Tibial artery (tissue), 4 donors: ENCODE data around the gene SNX25.

ENCODE experiments used
- DNase-seq, 2 donors: peaks; one replicate each; pipeline ENCODE4 v3.0.0-alpha.2; 2019
- H3K27ac ChIP-seq, 2 donors: fragments of 200-600 bp; sonication (generic) in 1 of 2; 1 replicate in 1 of 2; 2 replicates in 1 of 2; pipeline ENCODE4 v1.5.1; 2018 to 2019; ENCODE audit warnings: mild to moderate bottlenecking in 1 of 2
- H3K27me3 ChIP-seq, 2 donors: fragments of 200-600 bp; sonication (generic) in 1 of 2; one replicate each; pipeline versions ENCODE4 v1.5.1 to v1.6.0; 2016 to 2019
- H3K36me3 ChIP-seq, 3 donors: fragments of 200-600 bp; sonication (generic) in 2 of 3; one replicate each; pipeline ENCODE4 v1.5.1; 2016 to 2019; ENCODE audit warnings: mild to moderate bottlenecking in 2 of 3
- H3K4me1 ChIP-seq, 4 donors: fragments of 200-600 bp; sonication (generic) in 2 of 4; 1 replicate in 3 of 4; 2 replicates in 1 of 4; pipeline ENCODE4 v1.5.1; 2016 to 2019
- H3K4me3 ChIP-seq, 2 donors: fragments of 200-600 bp; sonication (generic) in 1 of 2; 1 replicate in 1 of 2; 2 replicates in 1 of 2; pipeline ENCODE4 v1.5.1; 2018 to 2019; ENCODE audit warnings: mild to moderate bottlenecking in 2 of 2
- H3K9me3 ChIP-seq, 3 donors: fragments of 200-600 bp; sonication (generic) in 1 of 3; one replicate each; pipeline ENCODE4 v1.5.1; 2016 to 2019
- intact Hi-C: fragments of 100-400 bp; cut with DNase I; formaldehyde crosslinking; loops from one replicate; pipeline ENCODE4 v1.15.0; 2023; ENCODE audit warnings: low total_unique reads
- TF ChIP-seq, protein P1 (sequence below), 2 experiments: fragments of 200-600 bp in 1 of 2; fragments of 450-650 bp in 1 of 2; IDR thresholded peaks; one replicate each; pipeline ENCODE4 v1.5.1; 2017 to 2019; ENCODE audit warnings: antibody characterized with exemption in 2 of 2, mild to moderate bottlenecking in 1 of 2, moderate library complexity in 1 of 2

Gene SNX25

DNA sequence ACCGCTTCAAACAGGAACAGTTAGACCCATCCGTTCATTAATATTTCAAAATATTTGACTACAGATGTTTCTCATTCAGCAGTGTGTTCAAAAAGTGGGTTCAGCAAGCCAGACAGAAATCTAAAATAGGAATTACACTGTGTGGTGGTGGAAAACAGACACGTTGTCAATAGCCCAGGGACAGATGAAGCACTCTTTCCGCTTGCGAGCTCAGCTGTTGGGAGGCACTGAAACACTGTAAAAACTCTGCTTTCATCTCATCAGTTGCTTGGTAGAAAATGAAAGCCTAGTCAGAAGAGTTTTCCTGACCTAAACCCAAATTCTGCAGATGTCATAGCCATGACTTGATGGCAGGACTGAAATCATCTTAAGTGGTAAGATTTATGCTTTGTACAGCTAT, 147.8 kb downstream of the SNX25 start:
- TF ChIP-seq, protein P1, sequence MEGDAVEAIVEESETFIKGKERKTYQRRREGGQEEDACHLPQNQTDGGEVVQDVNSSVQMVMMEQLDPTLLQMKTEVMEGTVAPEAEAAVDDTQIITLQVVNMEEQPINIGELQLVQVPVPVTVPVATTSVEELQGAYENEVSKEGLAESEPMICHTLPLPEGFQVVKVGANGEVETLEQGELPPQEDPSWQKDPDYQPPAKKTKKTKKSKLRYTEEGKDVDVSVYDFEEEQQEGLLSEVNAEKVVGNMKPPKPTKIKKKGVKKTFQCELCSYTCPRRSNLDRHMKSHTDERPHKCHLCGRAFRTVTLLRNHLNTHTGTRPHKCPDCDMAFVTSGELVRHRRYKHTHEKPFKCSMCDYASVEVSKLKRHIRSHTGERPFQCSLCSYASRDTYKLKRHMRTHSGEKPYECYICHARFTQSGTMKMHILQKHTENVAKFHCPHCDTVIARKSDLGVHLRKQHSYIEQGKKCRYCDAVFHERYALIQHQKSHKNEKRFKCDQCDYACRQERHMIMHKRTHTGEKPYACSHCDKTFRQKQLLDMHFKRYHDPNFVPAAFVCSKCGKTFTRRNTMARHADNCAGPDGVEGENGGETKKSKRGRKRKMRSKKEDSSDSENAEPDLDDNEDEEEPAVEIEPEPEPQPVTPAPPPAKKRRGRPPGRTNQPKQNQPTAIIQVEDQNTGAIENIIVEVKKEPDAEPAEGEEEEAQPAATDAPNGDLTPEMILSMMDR (IDR thresholded peaks at IDR 0.05), result no peak
- no peak for DNase-seq
- Histone ChIP-seq H3K4me3 (no peak overlapping the region), H3K4me1 (peaks cover 0 to 56% (median 6%) of the 10 kb centered on the region in 4 donors), H3K27me3 (no peaks in the 10 kb centered on the region), H3K36me3 (peaks cover 0 to 19% (median 18%) of the 10 kb centered on the region in 3 donors), H3K27ac (peak overlapping the region; percentile 72 to 84), H3K9me3 (no peaks in the 10 kb centered on the region)
- intact Hi-C loops, result no loop called here

DNA sequence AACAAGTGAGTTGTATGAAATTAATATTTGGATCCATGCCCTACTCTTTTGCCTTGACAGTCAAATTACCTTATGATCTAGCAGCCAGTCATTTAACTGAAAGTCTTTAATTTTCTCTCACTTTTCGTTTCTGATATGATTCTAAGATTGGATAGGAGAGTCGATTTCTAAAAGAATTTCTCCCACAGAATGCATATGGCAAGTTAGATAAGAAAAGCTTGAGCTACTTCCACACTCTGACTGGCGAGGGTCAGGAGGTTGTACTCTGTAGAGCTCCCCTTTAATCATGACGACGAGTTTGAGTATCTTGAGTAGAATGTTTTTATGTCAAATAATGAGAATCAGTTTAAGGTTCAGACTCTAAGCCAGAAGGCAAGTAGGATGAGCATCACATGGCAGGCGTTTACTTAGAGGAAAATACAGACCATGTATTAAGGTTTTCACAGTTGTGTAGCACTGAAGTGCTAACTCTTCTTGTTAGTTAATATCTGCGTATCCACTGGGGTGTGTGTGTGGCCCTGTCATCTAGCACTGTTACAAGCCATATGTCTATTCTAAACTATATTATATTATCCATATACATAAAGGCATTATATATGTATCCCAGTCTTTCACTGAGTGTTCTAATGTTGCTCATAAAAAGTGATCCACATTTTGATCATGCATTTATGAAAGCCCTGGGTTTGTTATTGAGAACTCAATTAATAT, 148.5 kb downstream of the SNX25 start:
- TF ChIP-seq, protein P1 (IDR thresholded peaks at IDR 0.05), result no peak
- Histone ChIP-seq H3K4me3 (no peak overlapping the region), H3K27ac (peak overlapping the region; percentile 72 to 84), H3K36me3 (peaks cover 0 to 18% (median 13%) of the 10 kb centered on the region in 3 donors), H3K27me3 (no peaks in the 10 kb centered on the region), H3K9me3 (no peaks in the 10 kb centered on the region), H3K4me1 (peaks cover 0 to 63% (median 8%) of the 10 kb centered on the region in 4 donors)
- no peak for DNase-seq
- intact Hi-C loops, result no loop called here

DNA sequence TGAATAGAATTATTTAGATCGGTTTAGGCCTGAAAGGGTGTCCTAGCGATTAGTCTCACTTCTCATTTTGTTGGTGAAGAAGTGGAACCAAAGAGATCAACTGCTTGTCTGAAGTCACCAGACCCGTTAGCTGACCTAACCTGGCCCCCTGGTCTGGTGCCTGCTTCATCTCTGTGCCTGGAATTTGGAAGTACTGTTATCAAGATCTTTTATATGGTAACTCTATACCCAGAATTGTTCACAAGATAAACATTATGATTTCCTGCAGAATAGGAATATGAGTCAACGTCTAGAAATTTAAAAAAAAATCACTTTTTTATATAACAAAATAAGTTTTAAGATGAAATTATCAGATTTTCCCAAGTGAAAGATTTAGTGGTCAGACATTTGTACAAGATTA, 149.1 kb downstream of the SNX25 start:
- no peak for DNase-seq

DNA sequence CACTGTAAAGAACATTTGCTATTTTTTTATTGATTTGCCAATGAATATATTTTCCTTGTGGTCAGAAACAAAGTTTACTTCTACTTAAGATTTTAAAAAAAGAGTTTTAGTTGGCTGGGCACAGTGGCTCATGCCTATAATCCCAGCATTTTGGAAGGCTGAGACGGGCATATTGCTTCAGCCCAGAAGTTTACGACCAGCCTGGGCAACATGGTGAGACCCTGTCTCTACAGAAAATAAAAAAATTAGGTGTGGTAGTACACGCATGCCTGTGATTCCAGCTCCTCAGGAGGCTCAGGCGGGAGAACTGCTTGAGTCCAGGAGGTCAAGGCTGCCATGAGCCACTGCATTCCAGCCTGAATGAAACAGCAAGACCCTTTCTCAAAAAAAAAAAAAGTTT, 149.6 kb downstream of the SNX25 start:
- intact Hi-C loops, result no loop called here
- Histone ChIP-seq H3K4me3 (no peak overlapping the region), H3K27me3 (no peaks in the 10 kb centered on the region), H3K36me3 (peaks cover 0 to 10% (median 6%) of the 10 kb centered on the region in 3 donors), H3K4me1 (peaks cover 0 to 74% (median 15%) of the 10 kb centered on the region in 4 donors), H3K27ac (peak overlapping the region; percentile 72 to 84), H3K9me3 (no peaks in the 10 kb centered on the region)
- no peak for DNase-seq
- TF ChIP-seq, protein P1 (IDR thresholded peaks at IDR 0.05), result no peak

More for the DNA sequence above, 149.1 kb downstream of the SNX25 start:
- Histone ChIP-seq H3K27ac (peak overlapping the region; percentile 72 to 84), H3K9me3 (no peaks in the 10 kb centered on the region), H3K4me1 (peaks cover 0 to 69% (median 13%) of the 10 kb centered on the region in 4 donors), H3K27me3 (no peaks in the 10 kb centered on the region), H3K4me3 (no peak overlapping the region), H3K36me3 (peaks cover 0 to 14% (median 10%) of the 10 kb centered on the region in 3 donors)
- TF ChIP-seq, protein P1 (IDR thresholded peaks at IDR 0.05), result no peak
- intact Hi-C loops, result no loop called here

DNA sequence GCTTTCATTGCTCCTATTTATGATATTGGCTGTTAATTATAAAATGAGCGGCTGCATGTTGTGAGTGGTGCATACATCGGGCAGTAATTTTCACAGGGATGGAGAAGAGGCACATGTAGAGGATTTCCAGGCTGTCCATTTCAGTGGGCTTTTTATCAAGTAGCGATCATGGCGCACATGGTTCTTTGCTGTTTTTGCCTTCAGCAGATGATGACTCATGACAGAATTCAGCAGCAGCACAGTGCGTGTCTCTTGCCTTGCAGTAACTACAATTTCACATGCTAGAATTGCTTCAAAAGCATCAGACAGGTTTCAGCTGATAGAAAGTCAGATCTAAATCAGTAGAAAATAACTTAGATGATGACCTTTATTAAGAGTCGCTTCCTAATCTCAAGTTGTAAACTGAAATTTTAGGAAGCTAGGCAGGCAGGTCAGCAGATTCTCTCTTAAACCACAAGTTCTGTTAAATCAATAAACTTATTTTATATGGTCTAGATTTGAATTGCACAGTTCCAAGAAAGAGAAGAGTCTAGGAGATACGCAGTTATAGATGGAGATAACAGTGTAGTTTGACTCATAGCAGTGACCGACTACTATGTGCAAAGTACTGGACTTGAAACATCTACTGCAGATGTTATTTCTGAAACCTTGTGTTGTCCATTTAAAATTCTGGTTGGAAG, 150.5 kb downstream of the SNX25 start:
- H3K9me3 ChIP-seq, result no peaks in the 10 kb centered on the region
- TF ChIP-seq, protein P1 (IDR thresholded peaks at IDR 0.05), result no peak
- H3K4me1 ChIP-seq, result peaks cover 0 to 80% (median 15%) of the 10 kb centered on the region in 4 donors
- peaks cover 0 to under 1% (median 0%) of the 10 kb centered on the region in 3 donors for H3K36me3 ChIP-seq
- intact Hi-C loops, result no loop called here
- peak overlapping the region; percentile 72 to 84 for H3K27ac ChIP-seq
- DNase-seq, result no peak
- H3K27me3 ChIP-seq, result no peaks in the 10 kb centered on the region
- no peak overlapping the region for H3K4me3 ChIP-seq
